ENCODE data around the gene GIPC2. TPM values are rescaled to one million over a fixed set of nuclear protein-coding genes. Genes with fewer than 3 reads are reported as not detected.

Gene GIPC2
- polyA plus RNA-seq, 3 donors = not detected

- intact Hi-C loops (cut with micrococcal nuclease) = no loop called here
- 100% methylated on average over 3 of the region's 4 CpGs for WGBS (ENCODE audit: insufficient coverage)
These were observed 109.4 kb downstream of the GIPC2 start for GRCh38 chr1:78155121-78155520.

GRCh38 chr1:78156805-78157521 is 111.2 kb downstream of the GIPC2 start:
- no peak overlapping the region for H3K4me2 ChIP-seq (replicated peaks; ENCODE audit: extremely low read depth, low read length, poor library complexity, severe bottlenecking)
- H3K27ac ChIP-seq (ENCODE audit: low read depth in 1 of 2, low read length in 2 of 2) = no peak overlapping the region
- H3K79me2 ChIP-seq (ENCODE audit: insufficient read depth, low read length) = no peaks in the 10 kb centered on the region
- no peak overlapping the region for H3K27ac Mint-ChIP-seq
- DNase-seq = no peak
- no peaks in the 10 kb centered on the region for H4K20me1 ChIP-seq (ENCODE audit: insufficient read depth, low read length)
- H2AFZ ChIP-seq (ENCODE audit: insufficient read depth, low read depth, low read length, poor library complexity, severe bottlenecking) = no peak overlapping the region
- no peak overlapping the region for H3K4me3 ChIP-seq (replicated peaks in 1 of 3; ENCODE audit: low read depth in 2 of 3, low read length in 3 of 3)
- H3K27me3 Mint-ChIP-seq (ENCODE audit: low read depth in 3 of 3) = peaks cover 3 to 6% (median 4%) of the 10 kb centered on the region in 3 donors
- H3K36me3 ChIP-seq (replicated peaks in 1 of 2; ENCODE audit: control insufficient read depth in 1 of 2, insufficient read depth in 2 of 2, low read length in 2 of 2) = no peaks in the 10 kb centered on the region
- H3K27me3 ChIP-seq (ENCODE audit: control insufficient read depth in 2 of 2, insufficient read depth in 2 of 2, low read length in 2 of 2) = peaks cover 0 to 2% of the 10 kb centered on the region in 2 donors
- no peaks in the 10 kb centered on the region for H3K4me1 Mint-ChIP-seq
- peaks cover 2 to 12% (median 5%) of the 10 kb centered on the region in 7 donors for H3K9me3 Mint-ChIP-seq
- no peak overlapping the region for H3K4me3 Mint-ChIP-seq
- H3K4me1 ChIP-seq (ENCODE audit: control insufficient read depth in 1 of 2, insufficient read depth in 2 of 2, low read length in 2 of 2) = no peaks in the 10 kb centered on the region
- H3K36me3 Mint-ChIP-seq = no peaks in the 10 kb centered on the region
- no peak overlapping the region for H3K9ac ChIP-seq (ENCODE audit: insufficient read depth, low read length, poor library complexity, severe bottlenecking)
- no peak for TF ChIP-seq CTCF (IDR thresholded peaks at IDR 0.05)
- intact Hi-C loops (cut with micrococcal nuclease) = no loop called here
- H3K9me3 ChIP-seq (replicated peaks in 1 of 2; ENCODE audit: control insufficient read depth in 1 of 2, insufficient read depth in 1 of 2, low read length in 2 of 2) = peaks cover 0 to 5% of the 10 kb centered on the region in 2 donors

More at GRCh38 chr1:78155121-78155520, 109.4 kb downstream of the GIPC2 start:
- no peak for DNase-seq
- no peak overlapping the region for H3K27ac Mint-ChIP-seq
- no peak for TF ChIP-seq CTCF (IDR thresholded peaks at IDR 0.05)
- H3K79me2 ChIP-seq (ENCODE audit: insufficient read depth, low read length) = no peaks in the 10 kb centered on the region
- H3K27me3 Mint-ChIP-seq (ENCODE audit: low read depth in 3 of 3) = peaks cover 3 to 6% (median 4%) of the 10 kb centered on the region in 3 donors
- H3K36me3 Mint-ChIP-seq = no peaks in the 10 kb centered on the region
- no peaks in the 10 kb centered on the region for H3K4me1 ChIP-seq (ENCODE audit: control insufficient read depth in 1 of 2, insufficient read depth in 2 of 2, low read length in 2 of 2)
- no peak overlapping the region for H2AFZ ChIP-seq (ENCODE audit: insufficient read depth, low read depth, low read length, poor library complexity, severe bottlenecking)
- peaks cover 0 to 5% of the 10 kb centered on the region in 2 donors for H3K9me3 ChIP-seq (replicated peaks in 1 of 2; ENCODE audit: control insufficient read depth in 1 of 2, insufficient read depth in 1 of 2, low read length in 2 of 2)
- no peak overlapping the region for H3K9ac ChIP-seq (ENCODE audit: insufficient read depth, low read length, poor library complexity, severe bottlenecking)
- H3K4me2 ChIP-seq (replicated peaks; ENCODE audit: extremely low read depth, low read length, poor library complexity, severe bottlenecking) = no peak overlapping the region
- no peak overlapping the region for H3K4me3 Mint-ChIP-seq
- H3K4me1 Mint-ChIP-seq = no peaks in the 10 kb centered on the region
- peaks cover 0 to 2% of the 10 kb centered on the region in 2 donors for H3K27me3 ChIP-seq (ENCODE audit: control insufficient read depth in 2 of 2, insufficient read depth in 2 of 2, low read length in 2 of 2)
- H3K27ac ChIP-seq (ENCODE audit: low read depth in 1 of 2, low read length in 2 of 2) = no peak overlapping the region
- H3K4me3 ChIP-seq (replicated peaks in 1 of 3; ENCODE audit: low read depth in 2 of 3, low read length in 3 of 3) = no peak overlapping the region
- H3K36me3 ChIP-seq (replicated peaks in 1 of 2; ENCODE audit: control insufficient read depth in 1 of 2, insufficient read depth in 2 of 2, low read length in 2 of 2) = no peaks in the 10 kb centered on the region
- H4K20me1 ChIP-seq (ENCODE audit: insufficient read depth, low read length) = no peaks in the 10 kb centered on the region
- H3K9me3 Mint-ChIP-seq = peaks cover 0 to 9% (median 4%) of the 10 kb centered on the region in 7 donors
